MCF 10A (cell line): Measurements from ENCODE around the gene IER5L. TPM values are rescaled to one million over a fixed set of nuclear protein-coding genes. Genes with fewer than 3 reads are reported as not detected.

Experiments used
- BruUV-seq: library from RNA; stranded (reverse); fragments of 400-500 nt; replicated peaks from 2 replicates; lab custom pipeline; 2021; lab: Mats Ljungman, UMichigan
- CTCF ChIA-PET: fragments of 300-600 bp; sonication (Branson Sonifier 250); formaldehyde crosslinking; extraction: SDS; loops from one replicate; lab custom pipeline; 2021; ENCODE audit warnings: antibody characterized with exemption, inconsistent platforms; lab: Yijun Ruan, JAX
- POLR2A ChIA-PET: fragments of 300-600, 350-650 bp; sonication (Branson Sonifier 250); formaldehyde crosslinking; extraction: SDS; loops from one replicate; lab custom pipeline; 2020; ENCODE audit warnings: antibody characterized with exemption, inconsistent platforms; lab: Yijun Ruan, JAX
- DNase-seq: peaks from one replicate; pipeline ENCODE4 v3.0.0-alpha.2; 2018; ENCODE audit not compliant: unreplicated experiment
- H3K27ac Mint-ChIP-seq: one replicate; pipeline ENCODE4 v1.8.0; 2022; ENCODE audit warnings: mild to moderate bottlenecking, low read depth, mixed read lengths; ENCODE audit not compliant: unreplicated experiment
- H3K27me3 Mint-ChIP-seq: one replicate; pipeline ENCODE4 v1.8.0; 2022; ENCODE audit warnings: mixed read lengths; ENCODE audit not compliant: insufficient read depth, unreplicated experiment
- H3K36me3 Mint-ChIP-seq: one replicate; pipeline ENCODE4 v1.8.0; 2022; ENCODE audit warnings: mild to moderate bottlenecking, moderate library complexity, mixed read lengths; ENCODE audit not compliant: insufficient read depth, unreplicated experiment
- H3K4me1 Mint-ChIP-seq: one replicate; pipeline ENCODE4 v1.8.0; 2022; ENCODE audit warnings: mixed read lengths; ENCODE audit not compliant: insufficient read depth, unreplicated experiment
- H3K4me3 Mint-ChIP-seq: one replicate; pipeline ENCODE4 v1.8.0; 2022; ENCODE audit warnings: mild to moderate bottlenecking, moderate library complexity, mixed read lengths; ENCODE audit not compliant: unreplicated experiment
- H3K9me3 Mint-ChIP-seq: one replicate; pipeline ENCODE4 v1.8.0; 2022; ENCODE audit warnings: mixed read lengths; ENCODE audit not compliant: unreplicated experiment
- intact Hi-C: fragments of 100-400 bp; cut with micrococcal nuclease; formaldehyde crosslinking; loops from 2 replicates; pipeline ENCODE4 v1.14.1; 2022
- total RNA-seq: library from RNA; stranded (reverse); gene quantifications from 2 replicates; pipeline ENCODE4 v1.2.3, GENCODE V29; 2022
- TF ChIP-seq, protein P1 (sequence below): fragments of 200-600 bp; IDR thresholded peaks from one replicate; pipeline ENCODE4 v1.8.0; 2022; ENCODE audit warnings: antibody characterized with exemption, mild to moderate bottlenecking; ENCODE audit not compliant: unreplicated experiment

Gene IER5L
- total RNA-seq, 1 experiment from 2014 or later, result 13.4 TPM

GRCh38 chr9:129213551-129213950 lies 35.5 kb upstream of the IER5L start:
- CTCF ChIA-PET, result interaction anchor here (0.6 to 0.7 kb wide), 2 partner anchors 40 to 47 kb away, joined by 3 read pairs; no protein-coding TSS in a partner anchor
- no TSS peak for BruUV-seq
- intact Hi-C loops, result no loop called here

DNA sequence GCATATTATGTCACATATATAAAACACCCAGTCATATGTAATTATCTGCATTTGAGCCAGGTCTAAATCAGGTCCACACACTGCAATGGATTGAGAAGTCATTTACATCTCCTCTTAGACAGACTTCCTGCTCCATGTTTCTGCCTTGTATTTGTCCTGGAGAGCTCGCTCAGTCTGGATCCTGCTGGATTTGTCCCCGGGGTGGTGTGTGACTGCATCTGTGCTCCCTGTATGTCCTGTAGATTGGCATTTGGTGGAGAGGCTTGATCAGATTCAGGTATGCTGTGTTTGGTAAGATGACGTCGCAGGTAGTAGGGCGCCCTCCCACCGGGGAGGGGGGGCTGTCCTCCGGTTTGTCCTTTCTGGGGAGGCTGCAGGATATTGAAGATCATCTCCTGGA lies 33.6 kb upstream of the IER5L start:
- no peaks in the 10 kb centered on the region for H3K27me3 Mint-ChIP-seq
- no peak for DNase-seq
- ChIA-PET POLR2A (interaction anchor here (0.6 kb wide), 1 partner anchor 38 kb away, joined by 3 read pairs; no protein-coding TSS in a partner anchor), CTCF (interaction anchor here (0.6 kb wide), 1 partner anchor 16 kb away, joined by 3 read pairs; no protein-coding TSS in a partner anchor)
- no peaks in the 10 kb centered on the region for H3K9me3 Mint-ChIP-seq
- no peaks in the 10 kb centered on the region for H3K4me1 Mint-ChIP-seq
- H3K36me3 Mint-ChIP-seq, result no peaks in the 10 kb centered on the region
- no TSS peak for BruUV-seq
- no peak overlapping the region for H3K4me3 Mint-ChIP-seq
- intact Hi-C loops, result no loop called here
- TF ChIP-seq, protein P1, sequence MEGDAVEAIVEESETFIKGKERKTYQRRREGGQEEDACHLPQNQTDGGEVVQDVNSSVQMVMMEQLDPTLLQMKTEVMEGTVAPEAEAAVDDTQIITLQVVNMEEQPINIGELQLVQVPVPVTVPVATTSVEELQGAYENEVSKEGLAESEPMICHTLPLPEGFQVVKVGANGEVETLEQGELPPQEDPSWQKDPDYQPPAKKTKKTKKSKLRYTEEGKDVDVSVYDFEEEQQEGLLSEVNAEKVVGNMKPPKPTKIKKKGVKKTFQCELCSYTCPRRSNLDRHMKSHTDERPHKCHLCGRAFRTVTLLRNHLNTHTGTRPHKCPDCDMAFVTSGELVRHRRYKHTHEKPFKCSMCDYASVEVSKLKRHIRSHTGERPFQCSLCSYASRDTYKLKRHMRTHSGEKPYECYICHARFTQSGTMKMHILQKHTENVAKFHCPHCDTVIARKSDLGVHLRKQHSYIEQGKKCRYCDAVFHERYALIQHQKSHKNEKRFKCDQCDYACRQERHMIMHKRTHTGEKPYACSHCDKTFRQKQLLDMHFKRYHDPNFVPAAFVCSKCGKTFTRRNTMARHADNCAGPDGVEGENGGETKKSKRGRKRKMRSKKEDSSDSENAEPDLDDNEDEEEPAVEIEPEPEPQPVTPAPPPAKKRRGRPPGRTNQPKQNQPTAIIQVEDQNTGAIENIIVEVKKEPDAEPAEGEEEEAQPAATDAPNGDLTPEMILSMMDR, result no peak
- H3K27ac Mint-ChIP-seq, result no peak overlapping the region

More at GRCh38 chr9:129213551-129213950, 35.5 kb upstream of the IER5L start:
- no peaks in the 10 kb centered on the region for H3K27me3 Mint-ChIP-seq
- no peak overlapping the region for H3K27ac Mint-ChIP-seq
- POLR2A ChIA-PET, result interaction anchor here (0.5 to 1.0 kb wide), 2 partner anchors 36 to 73 kb away, joined by 4 read pairs; partner anchors contain the start of gene IER5L
- no peaks in the 10 kb centered on the region for H3K36me3 Mint-ChIP-seq
- no peak overlapping the region for H3K4me3 Mint-ChIP-seq
- TF ChIP-seq, protein P1, result no peak
- no peaks in the 10 kb centered on the region for H3K9me3 Mint-ChIP-seq
- DNase-seq, result no peak
- H3K4me1 Mint-ChIP-seq, result no peaks in the 10 kb centered on the region

- Mint-ChIP-seq H3K4me3 (no peak overlapping the region), H3K27me3 (no peaks in the 10 kb centered on the region), H3K9me3 (no peaks in the 10 kb centered on the region), H3K27ac (no peak overlapping the region), H3K4me1 (no peaks in the 10 kb centered on the region), H3K36me3 (no peaks in the 10 kb centered on the region)
- no TSS peak for BruUV-seq
- POLR2A ChIA-PET, result interaction anchor here (0.6 to 1.5 kb wide), 3 partner anchors 8 to 125 kb away, joined by 3 to 4 read pairs (median 4); partner anchors contain the start of gene IER5L
- TF ChIP-seq, protein P1, result no peak
- intact Hi-C loops, result no loop called here
- CTCF ChIA-PET, result interaction anchor here (0.6 kb wide), 1 partner anchor 28 kb away, joined by 4 read pairs; no protein-coding TSS in a partner anchor
- no peak for DNase-seq
Measured at GRCh38 chr9:129210125-129210524, 32.1 kb upstream of the IER5L start.

- BruUV-seq, result no TSS peak
Measured at GRCh38 chr9:129209580-129209979, 31.5 kb upstream of the IER5L start.

More at GRCh38 chr9:129209580-129209979, 31.5 kb upstream of the IER5L start:
- intact Hi-C loops, result no loop called here
- Mint-ChIP-seq H3K27ac (no peak overlapping the region), H3K9me3 (no peaks in the 10 kb centered on the region), H3K27me3 (no peaks in the 10 kb centered on the region), H3K4me1 (no peaks in the 10 kb centered on the region), H3K36me3 (no peaks in the 10 kb centered on the region), H3K4me3 (no peak overlapping the region)
- CTCF ChIA-PET, result no interaction called here
- POLR2A ChIA-PET, result interaction anchor here (0.6 to 1.5 kb wide), 2 partner anchors 31 to 49 kb away, joined by 3 to 4 read pairs; partner anchors contain the start of gene IER5L
- TF ChIP-seq, protein P1, result no peak
- no peak for DNase-seq
